CD4-positive, alpha-beta T cell (primary cell): Measurements from ENCODE around the gene VAV2. TPM values are rescaled to one million over a fixed set of nuclear protein-coding genes. Genes with fewer than 3 reads are reported as not detected.

Experiments used
- ATAC-seq: fragments of 200-7000 bp; cut with Tn5 transposase; one replicate; pipeline ENCODE4 v1.10.0; 2022; ENCODE audit warnings: mild to moderate bottlenecking; ENCODE audit not compliant: poor library complexity
- CTCF ChIA-PET: fragments of 350-600 bp; sonication (Branson Sonifier 250); formaldehyde crosslinking; loops from one replicate; lab custom pipeline; 2021; ENCODE audit warnings: antibody characterized with exemption, inconsistent platforms; lab: Charles Lee
- POLR2A ChIA-PET: fragments of 350-600 bp; sonication (Branson Sonifier 250); formaldehyde crosslinking; loops from one replicate; lab custom pipeline; 2021; ENCODE audit warnings: antibody characterized with exemption, inconsistent platforms; lab: Charles Lee
- DNase-seq, 14 experiments: peaks; one replicate each; pipeline ENCODE4 v3.0.0-alpha.2; 2013 to 2020; ENCODE audit warnings: mixed read lengths in 2 of 14
- H3K27ac ChIP-seq, 2 donors: one replicate each; pipeline versions ENCODE4 v1.5.1 to v1.7.0; 2013; ENCODE audit warnings: low read length in 2 of 2, low read depth in 1 of 2, mild to moderate bottlenecking in 1 of 2
- H3K27me3 ChIP-seq, 2 experiments: 1 replicate in 1 of 2; 2 replicates in 1 of 2; pipeline versions ENCODE4 v1.6.1 to v1.7.0; 2013; ENCODE audit warnings: low read length in 2 of 2, control low read depth in 1 of 2, mild to moderate bottlenecking in 1 of 2, moderate library complexity in 1 of 2; ENCODE audit not compliant: insufficient read depth in 2 of 2, control insufficient read depth in 1 of 2
- H3K36me3 ChIP-seq: one replicate; pipeline ENCODE4 v1.6.1; 2013; ENCODE audit warnings: low read length, control low read depth; ENCODE audit not compliant: insufficient read depth
- H3K4me1 ChIP-seq: one replicate; pipeline ENCODE4 v1.6.1; 2013; ENCODE audit warnings: low read length, control low read depth; ENCODE audit not compliant: insufficient read depth
- H3K4me3 ChIP-seq: one replicate; pipeline ENCODE4 v1.5.1; 2013; ENCODE audit warnings: mild to moderate bottlenecking, low read length, moderate library complexity
- H3K9me3 ChIP-seq, 2 experiments: 1 replicate in 1 of 2; 2 replicates in 1 of 2; pipeline versions ENCODE4 v1.6.1 to v1.7.0; 2013; ENCODE audit warnings: low read length in 2 of 2, mild to moderate bottlenecking in 2 of 2, control low read depth in 1 of 2, moderate library complexity in 1 of 2; ENCODE audit not compliant: control insufficient read depth in 1 of 2, insufficient read depth in 1 of 2
- H3K27ac Mint-ChIP-seq: one replicate; pipeline ENCODE4 v1.8.0; 2020; ENCODE audit warnings: mixed read lengths
- H3K27me3 Mint-ChIP-seq: one replicate; pipeline ENCODE4 v1.8.0; 2021; ENCODE audit warnings: mixed read lengths
- H3K36me3 Mint-ChIP-seq: one replicate; pipeline ENCODE4 v1.8.0; 2021; ENCODE audit warnings: low read depth, mixed read lengths
- H3K4me1 Mint-ChIP-seq: one replicate; pipeline ENCODE4 v1.8.0; 2021; ENCODE audit warnings: low read depth, mixed read lengths
- H3K4me3 Mint-ChIP-seq: one replicate; pipeline ENCODE4 v1.8.0; 2020; ENCODE audit warnings: mild to moderate bottlenecking, mixed read lengths
- H3K9me3 Mint-ChIP-seq: one replicate; pipeline ENCODE4 v1.8.0; 2020; ENCODE audit warnings: mixed read lengths
- intact Hi-C, 2 experiments: fragments of 100-400 bp; cut with DNase I in 1 of 2; cut with micrococcal nuclease in 1 of 2; formaldehyde crosslinking; loops; one replicate each; pipeline versions ENCODE4 v1.15.1 to v1.9.0; 2023 to 2025; cut with DNase I, micrococcal nuclease
- total RNA-seq, 174 experiments: library from RNA in 2 of 174; stranded (reverse) in 2 of 174; gene quantifications; one replicate each; pipeline ENCODE4 v1.2.3 and lab custom pipeline; 2021 to 2026
- TF ChIP-seq, protein P1 (sequence below): fragments of 200-600 bp; IDR thresholded peaks from one replicate; pipeline ENCODE4 v1.8.0; 2022; ENCODE audit warnings: antibody characterized with exemption, mild to moderate bottlenecking

The VAV2 gene
- total RNA-seq, 2 experiments from 2014 or later, result 1.6 to 1.7 TPM

DNA sequence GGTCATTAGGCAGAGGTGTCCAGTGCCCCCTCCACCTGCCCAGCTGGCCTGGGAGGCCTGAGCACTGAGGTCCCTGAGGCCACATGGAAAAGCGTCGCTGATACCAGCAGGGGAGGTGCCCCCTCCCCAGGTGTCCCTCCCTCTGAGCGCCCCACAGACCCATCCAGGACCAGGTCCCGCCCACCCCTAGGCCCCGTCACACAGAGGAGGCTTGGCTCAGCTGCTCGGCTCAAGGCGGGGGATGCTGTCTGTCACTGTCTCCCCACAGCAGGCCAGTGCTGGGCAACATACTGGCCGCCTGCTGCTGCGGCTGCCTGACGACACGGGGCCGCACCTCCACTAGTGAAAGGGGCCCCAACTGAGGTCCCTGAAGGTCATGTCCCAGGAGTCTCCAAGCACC, 71.7 kb downstream of the VAV2 start:
- POLR2A ChIA-PET, result no interaction called here
- no peaks in the 10 kb centered on the region for H3K4me1 ChIP-seq

DNA sequence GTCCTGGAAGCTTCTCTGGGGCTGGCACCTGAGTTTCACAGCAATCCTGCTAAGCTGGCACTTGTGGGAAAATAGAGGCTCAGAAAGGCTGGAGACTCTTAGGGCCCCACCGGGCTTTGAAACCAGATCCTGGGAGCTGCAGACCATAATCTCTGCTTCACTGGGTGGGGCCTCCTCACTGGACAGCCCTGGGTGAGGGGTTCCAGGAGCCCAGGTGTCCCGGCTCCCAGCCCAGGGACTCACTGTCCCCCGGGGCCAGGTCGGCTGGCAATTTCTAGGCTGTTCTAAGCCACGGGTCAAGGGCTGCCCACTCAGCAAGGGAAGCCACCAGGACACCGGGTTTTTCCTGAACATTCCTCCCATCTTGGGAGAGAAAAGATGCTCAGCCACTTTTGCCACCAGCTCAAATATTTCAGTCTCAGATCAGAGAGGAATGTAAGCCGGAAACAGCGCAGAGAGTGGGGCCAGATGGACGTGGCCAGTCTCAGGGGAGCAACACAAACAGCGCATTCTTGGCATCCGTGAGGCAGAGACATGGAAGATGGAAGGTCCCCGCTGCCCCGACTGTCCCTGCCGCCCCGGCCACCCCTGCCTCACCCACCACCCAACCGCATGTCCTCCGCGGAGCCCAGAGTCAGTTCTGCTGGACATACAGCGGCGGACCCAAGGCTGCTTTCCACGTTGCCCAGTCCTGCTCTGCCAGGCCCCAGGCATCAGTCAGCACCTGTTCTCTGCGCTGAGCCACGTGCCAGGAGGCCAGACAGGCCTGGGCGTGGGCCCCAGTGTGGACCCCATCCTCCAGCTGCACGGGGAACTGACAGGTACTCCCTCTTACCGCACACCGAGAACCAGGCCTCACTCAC, 72.6 kb downstream of the VAV2 start:
- Histone ChIP-seq H3K4me1 (no peaks in the 10 kb centered on the region), H3K36me3 (no peaks in the 10 kb centered on the region), H3K4me3 (no peak overlapping the region), H3K9me3 (peaks cover 0 to 12% of the 10 kb centered on the region in 2 experiments), H3K27ac (no peak overlapping the region), H3K27me3 (no peaks in the 10 kb centered on the region)
- ChIA-PET CTCF (no interaction called here), POLR2A (no interaction called here)
- H3K27ac Mint-ChIP-seq, result no peak overlapping the region
- intact Hi-C loops, result no loop called here
- no peaks in the 10 kb centered on the region for H3K9me3 Mint-ChIP-seq
- ATAC-seq (no peak), DNase-seq (no peak)
- TF ChIP-seq, protein P1, sequence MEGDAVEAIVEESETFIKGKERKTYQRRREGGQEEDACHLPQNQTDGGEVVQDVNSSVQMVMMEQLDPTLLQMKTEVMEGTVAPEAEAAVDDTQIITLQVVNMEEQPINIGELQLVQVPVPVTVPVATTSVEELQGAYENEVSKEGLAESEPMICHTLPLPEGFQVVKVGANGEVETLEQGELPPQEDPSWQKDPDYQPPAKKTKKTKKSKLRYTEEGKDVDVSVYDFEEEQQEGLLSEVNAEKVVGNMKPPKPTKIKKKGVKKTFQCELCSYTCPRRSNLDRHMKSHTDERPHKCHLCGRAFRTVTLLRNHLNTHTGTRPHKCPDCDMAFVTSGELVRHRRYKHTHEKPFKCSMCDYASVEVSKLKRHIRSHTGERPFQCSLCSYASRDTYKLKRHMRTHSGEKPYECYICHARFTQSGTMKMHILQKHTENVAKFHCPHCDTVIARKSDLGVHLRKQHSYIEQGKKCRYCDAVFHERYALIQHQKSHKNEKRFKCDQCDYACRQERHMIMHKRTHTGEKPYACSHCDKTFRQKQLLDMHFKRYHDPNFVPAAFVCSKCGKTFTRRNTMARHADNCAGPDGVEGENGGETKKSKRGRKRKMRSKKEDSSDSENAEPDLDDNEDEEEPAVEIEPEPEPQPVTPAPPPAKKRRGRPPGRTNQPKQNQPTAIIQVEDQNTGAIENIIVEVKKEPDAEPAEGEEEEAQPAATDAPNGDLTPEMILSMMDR, result no peak
- no peaks in the 10 kb centered on the region for H3K4me1 Mint-ChIP-seq
- H3K27me3 Mint-ChIP-seq, result peaks cover 10% of the 10 kb centered on the region
- no peaks in the 10 kb centered on the region for H3K36me3 Mint-ChIP-seq
- no peak overlapping the region for H3K4me3 Mint-ChIP-seq

More for the DNA sequence above, 71.7 kb downstream of the VAV2 start:
- intact Hi-C loops, result no loop called here
- Histone ChIP-seq H3K36me3 (no peaks in the 10 kb centered on the region), H3K9me3 (peaks cover 0 to 12% of the 10 kb centered on the region in 2 experiments), H3K27ac (no peak overlapping the region), H3K27me3 (no peaks in the 10 kb centered on the region), H3K4me3 (no peak overlapping the region)
- ATAC-seq, result no peak
- H3K4me3 Mint-ChIP-seq, result no peak overlapping the region
- DNase-seq, result no peak
- TF ChIP-seq, protein P1, result no peak
- CTCF ChIA-PET, result no interaction called here
- H3K4me1 Mint-ChIP-seq, result no peaks in the 10 kb centered on the region
- H3K36me3 Mint-ChIP-seq, result no peaks in the 10 kb centered on the region
- H3K27me3 Mint-ChIP-seq, result peaks cover 10% of the 10 kb centered on the region
- no peak overlapping the region for H3K27ac Mint-ChIP-seq
- H3K9me3 Mint-ChIP-seq, result no peaks in the 10 kb centered on the region

DNA sequence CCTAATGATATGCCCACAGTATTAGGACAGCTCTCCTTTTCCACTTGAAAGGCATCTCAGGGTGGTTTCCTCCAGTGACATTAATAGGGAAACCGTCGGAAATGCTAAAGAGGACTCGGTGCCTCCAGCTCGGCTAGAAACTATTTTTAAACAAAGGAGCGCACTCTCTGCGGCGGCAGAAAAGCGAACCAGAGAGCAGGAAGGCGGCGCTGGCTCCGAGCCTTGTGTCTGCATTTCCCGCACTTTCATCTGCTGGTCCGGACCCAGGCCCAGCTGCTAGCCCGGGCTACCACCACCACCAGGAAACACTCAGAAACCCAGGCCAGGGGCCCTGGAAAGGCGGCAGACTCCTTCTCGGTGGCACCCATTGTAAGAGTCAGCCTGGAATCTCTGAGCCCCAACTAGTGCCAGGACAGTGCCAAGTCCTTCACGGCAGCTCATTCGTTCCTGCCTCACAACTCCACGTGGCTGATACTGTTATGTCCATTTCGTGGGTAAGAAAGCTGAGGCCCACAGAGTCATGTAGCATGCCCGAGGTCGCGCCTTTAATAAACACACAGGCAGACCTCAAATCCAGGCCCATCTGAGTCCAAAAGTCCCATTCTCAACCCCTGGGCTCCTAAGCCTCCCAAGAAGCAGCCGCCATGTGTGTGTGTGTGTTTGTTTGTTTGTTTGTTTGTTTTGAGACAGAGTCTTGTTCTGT, 73.9 kb downstream of the VAV2 start:
- intact Hi-C loops, result no loop called here
- Mint-ChIP-seq H3K27ac (no peak overlapping the region), H3K36me3 (no peaks in the 10 kb centered on the region), H3K4me1 (no peaks in the 10 kb centered on the region), H3K27me3 (peaks cover 10% of the 10 kb centered on the region), H3K4me3 (no peak overlapping the region), H3K9me3 (no peaks in the 10 kb centered on the region)
- DNase-seq (no peak), ATAC-seq (no peak)
- no peak overlapping the region for H3K4me3 ChIP-seq
- ChIA-PET CTCF (no interaction called here), POLR2A (no interaction called here)
- H3K4me1 ChIP-seq, result no peaks in the 10 kb centered on the region
- peaks cover 0 to 12% of the 10 kb centered on the region in 2 experiments for H3K9me3 ChIP-seq
- TF ChIP-seq, protein P1, result no peak
- H3K36me3 ChIP-seq, result no peaks in the 10 kb centered on the region
- no peak overlapping the region for H3K27ac ChIP-seq
- H3K27me3 ChIP-seq, result no peaks in the 10 kb centered on the region
